IPS-NIHi11 (cell line): ENCODE data around the gene MT1A.

Experiments used
- DNase-seq: peaks from one replicate; pipeline ENCODE4 v3.0.0; 2012; ENCODE audit warnings: mixed read lengths, low spot score

Gene MT1A

DNA sequence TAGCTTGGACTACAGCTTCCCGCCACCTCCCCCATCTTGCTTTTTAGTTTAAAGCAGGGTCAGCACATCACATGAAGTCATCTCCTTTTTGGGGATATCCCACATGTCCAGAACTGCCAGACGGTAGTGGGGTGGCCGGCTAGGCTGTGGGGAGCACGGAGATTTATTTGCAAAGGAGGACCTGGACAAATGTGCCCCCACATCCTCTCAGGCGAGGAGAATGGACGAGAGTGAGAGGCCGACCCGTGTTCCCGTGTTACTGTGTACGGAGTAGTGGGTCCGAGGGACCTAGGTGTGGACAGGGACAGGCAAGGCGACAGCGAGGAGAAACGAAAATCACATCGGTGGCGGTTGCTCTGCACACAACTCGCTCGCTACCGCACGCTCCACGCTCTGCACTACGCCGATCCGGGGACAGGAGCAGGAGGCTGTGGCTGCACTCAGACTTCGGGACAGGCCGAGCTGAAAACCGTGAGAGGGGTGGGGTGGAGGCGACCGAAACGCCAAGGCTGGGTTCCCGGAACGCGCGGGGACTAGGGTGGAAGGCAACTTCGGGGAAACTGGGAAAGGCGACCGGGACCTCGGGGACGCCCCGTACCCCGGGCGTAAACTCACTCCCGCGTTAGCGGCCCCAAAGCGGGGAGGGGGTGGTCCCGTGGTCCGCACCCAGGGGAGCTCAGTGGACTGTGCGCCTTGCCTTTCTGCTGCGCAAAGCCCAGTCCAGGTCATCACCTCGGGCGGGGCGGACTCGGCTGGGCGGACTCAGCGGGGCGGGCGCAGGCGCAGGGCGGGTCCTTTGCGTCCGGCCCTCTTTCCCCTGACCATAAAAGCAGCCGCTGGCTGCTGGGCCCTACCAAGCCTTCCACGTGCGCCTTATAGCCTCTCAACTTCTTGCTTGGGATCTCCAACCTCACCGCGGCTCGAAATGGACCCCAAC, at the start of gene MT1A:
TSS of gene MT1A (plus strand) at position 853 of the 937 bp plus-strand sequence. CDS start at position 926, 73 bp downstream.
- DNase-seq: peak; percentile 77

DNA sequence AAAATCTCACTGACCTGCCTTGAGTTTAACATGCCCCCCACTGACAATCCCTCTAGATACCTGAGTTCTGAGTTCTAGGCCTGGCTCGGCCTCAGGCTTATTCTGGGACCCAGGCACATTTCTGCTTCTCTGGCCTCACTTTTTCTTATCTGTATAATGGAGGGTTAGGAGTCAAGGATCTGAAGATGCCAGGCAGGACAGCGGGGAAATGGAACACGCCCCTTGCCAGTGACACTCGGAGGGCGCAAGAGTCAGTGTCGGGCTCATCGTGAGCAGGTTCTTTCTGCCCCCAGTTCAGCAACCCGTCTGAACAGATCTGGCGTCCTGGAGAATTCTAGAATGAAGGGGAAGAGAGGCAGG, 49.7 kb upstream of the MT1A start:
- DNase-seq: no peak

DNA sequence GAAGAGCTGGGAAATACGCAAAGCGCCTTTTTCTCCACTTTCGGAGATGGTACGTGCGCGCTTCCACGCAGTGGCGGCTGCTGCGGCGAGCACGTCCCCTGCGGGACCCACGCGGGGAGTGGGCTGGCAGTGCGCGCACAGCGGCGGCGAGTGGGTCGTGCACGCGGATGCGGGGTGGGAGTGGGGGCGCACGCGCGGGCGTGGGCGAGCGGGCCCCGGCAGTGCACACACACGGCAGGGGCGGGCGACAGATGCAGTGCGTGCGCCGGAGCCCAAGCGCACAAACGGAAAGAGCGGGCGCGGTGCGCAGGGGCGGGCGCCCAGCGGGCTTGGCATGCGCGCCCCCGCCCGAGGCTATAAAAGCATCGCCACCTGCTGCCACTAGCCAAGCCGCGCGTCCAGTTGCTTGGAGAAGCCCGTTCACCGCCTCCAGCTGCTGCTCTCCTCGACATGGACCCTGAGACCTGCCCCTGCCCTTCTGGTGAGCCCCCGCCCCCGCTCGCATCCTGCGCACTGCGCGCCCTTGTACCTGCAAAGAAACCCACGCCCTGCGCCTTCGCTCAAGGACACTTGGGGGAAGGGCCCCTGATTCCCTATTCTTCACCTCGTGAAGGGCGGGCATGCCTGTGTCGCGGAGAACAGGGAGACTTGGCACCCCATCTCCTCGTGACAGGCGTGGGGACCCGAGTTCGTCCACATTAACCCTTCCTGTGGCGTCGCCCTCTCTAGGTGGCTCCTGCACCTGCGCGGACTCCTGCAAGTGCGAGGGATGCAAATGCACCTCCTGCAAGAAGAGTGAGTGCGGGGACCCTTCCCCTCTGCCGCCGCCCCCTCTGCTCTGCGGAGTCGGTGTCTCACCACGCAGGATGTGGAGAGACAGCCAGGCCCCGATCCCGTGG, 49.1 kb upstream of the MT1A start, which contains the start of gene MT3:
TSS of gene MT3 (plus strand) at position 388 of the 899 bp plus-strand sequence. CDS start at position 451, 63 bp downstream.
- DNase-seq: peak; percentile 82

DNA sequence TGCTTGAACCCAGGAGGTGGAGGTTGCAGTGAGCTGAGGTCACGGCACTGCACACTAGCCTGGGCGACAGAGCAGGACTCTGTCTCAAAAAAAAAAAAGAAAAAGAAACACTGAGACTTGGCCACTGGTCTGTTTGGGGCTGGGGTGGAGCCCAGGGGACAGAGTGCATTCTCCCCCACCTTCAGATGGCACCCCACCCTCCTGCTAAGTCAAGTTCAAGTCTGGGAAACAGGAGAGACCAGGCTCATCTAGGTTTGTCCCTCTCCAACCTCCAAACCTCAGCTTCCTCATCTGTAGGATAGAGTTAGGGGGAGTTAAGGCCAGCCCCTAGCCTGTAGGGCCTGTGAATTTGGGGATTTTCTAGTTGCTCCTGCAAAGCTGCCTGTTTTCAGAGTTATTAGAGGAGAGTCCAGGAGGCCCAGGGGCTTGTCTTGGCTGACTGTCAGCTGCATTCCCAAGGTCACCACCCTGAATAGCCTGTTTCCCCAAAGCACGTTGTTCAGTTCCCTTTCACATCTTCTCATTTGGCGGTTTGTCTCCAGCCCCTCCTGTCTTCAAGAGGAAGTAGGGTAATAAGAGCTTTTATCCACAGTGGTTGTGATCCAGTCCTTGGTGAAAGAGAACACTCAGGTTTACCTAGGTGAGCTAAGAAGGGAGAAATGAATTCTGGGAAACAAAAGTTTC, 46.9 kb upstream of the MT1A start:
- DNase-seq: no peak

DNA sequence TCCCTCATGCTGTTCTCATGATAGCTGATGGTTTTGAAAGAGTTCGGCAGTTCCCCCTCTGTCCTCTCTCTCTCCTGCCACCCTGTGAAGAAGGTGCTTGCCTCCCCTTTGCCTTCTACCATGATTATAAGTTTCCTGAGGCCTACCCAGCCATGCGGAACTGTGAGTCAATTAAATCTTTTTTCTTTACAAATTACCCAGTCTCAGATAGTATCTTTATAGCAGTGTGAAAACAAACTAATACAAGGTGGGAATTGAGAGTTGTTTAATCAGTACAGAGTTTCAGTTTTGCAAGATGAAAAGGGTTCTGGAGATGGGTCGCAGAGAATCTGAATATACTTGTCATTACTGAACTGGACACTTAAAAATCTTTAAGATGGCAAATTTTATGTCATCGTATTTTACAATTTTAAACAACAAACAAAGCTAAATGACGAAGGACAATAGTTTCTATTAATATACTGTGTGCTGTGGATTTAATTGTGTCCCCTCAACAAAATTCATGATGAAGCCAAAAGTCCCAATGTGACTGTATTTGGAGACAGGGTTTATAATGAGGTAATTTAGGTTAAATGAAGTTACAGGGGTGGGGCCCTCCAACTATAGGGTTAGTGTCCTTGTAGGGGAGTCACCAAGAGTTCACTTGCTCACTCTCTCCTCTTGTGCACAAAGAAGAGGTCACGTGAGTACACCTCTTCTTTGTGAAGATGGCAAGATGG, 44.7 kb upstream of the MT1A start:
- DNase-seq: no peak

DNA sequence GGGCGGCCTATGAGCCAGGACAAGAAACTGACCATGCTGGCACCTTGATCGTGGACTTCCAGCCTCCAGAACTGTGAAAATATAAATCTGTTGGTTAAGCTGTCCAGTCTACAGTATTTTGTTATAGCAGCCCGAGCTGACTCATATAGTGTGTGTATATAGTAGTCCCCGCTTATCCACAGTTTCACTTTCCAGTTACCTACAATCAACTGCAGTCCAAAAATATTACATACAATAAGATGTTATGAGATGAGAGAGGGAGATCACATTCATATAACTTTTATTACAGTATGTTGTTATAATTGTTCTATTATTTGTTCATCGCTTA, 44.2 kb upstream of the MT1A start:
- DNase-seq: no peak

DNA sequence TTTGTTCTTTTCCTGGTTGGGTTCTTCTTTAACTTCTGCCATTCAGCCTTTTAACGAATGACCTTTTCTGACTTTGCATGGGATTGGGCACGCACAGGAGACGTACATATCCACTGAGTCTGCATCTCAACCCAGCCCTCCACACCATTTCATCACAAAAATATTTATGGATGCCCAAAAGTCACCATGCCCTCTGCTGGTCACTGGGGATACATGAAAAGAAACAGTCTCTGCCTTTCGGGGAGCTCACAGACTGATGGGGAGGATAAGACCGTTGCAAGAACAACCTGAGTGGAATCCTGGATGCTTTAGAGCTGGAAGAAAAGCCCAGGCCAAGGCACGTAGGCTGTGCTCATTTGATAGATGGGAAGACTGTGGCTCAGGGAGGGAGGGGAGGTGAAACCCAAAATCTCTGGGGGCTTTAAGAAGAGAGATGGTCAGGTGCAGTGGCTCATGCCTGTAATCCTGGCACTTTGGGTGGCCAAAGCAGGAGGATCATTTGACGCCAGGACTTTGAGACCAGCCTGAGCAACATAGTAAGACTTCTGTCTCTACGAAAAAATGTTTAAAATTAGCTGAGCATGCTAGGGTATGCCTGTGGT, 38.0 kb upstream of the MT1A start:
- peak; percentile 59 for DNase-seq

DNA sequence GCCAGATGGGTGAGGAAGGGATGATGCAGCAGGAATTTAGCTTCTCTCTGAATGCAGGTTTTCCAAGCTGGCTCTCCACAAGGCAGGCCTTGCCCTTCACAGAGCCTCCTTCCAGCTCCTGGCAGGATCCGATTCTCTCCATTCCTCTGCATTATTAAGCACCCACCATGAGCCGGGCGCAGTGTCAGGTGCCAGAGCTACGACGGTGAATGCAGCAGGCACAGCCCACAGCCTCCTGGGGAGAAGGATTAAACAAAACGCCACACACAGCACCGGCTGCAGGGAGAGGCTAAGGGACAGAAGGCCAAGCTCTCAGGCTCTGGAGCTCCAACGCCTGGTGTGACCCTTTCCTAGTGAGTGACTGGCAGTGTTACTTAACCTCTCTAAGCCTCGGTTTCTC, 37.1 kb upstream of the MT1A start:
- no peak for DNase-seq

DNA sequence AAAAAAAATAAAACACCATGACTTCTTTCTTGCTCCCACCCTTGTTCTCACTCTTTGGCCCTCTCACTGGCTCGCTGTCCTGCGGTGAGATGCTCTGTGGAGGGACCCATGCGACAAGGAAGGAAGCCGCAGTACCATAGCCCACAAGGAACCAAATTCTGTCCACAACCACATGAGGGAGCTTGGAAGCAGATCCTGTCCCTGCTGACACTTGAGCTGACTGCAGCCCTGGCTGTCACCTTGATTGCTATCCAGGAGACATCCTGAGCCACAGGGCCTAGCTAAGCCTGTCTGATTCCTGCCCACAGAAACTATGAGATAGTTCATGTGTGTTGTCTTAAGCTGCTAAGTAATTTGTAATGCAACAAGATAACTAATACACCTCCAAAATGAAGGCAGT, 34.9 kb upstream of the MT1A start:
- peak; percentile 54 for DNase-seq

DNA sequence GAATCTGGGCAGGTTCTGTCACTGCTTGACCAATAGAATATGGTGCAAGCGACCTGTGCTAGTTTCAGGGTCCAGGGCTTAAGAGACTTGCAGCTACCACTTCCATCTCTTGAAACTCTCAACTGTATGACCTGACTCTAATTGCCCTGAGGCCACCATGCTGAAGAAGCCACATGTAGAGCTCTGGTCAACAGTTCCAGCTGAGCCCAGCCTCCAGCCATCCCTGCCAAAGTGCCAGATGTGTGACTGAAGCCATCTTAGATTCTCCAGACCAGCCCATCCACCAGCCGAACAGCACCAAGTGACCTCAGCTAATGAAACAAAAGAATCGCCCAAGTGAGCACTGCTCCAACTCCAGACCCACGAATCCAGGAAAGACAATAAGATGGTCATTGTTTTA, 33.5 kb upstream of the MT1A start:
- DNase-seq: no peak

DNA sequence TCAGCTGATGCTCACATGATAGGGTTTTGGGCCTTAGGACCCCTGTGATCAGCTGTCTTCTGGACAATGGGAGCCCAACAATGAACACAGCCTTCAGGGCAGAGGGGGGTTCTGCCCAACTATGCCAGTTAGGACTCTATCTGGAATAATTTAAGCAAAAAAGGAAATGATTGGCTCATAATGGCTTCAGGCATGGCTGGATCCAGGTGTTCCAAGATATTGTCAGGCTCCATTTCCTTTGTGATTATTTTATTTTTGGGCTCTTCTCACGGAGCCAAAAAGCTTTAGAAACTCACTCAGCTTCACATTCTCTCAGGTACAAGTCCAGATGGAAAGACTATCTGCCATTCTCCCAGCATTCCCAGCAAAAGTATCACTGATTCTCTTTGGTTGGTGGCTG, 33.0 kb upstream of the MT1A start:
- DNase-seq: no peak

DNA sequence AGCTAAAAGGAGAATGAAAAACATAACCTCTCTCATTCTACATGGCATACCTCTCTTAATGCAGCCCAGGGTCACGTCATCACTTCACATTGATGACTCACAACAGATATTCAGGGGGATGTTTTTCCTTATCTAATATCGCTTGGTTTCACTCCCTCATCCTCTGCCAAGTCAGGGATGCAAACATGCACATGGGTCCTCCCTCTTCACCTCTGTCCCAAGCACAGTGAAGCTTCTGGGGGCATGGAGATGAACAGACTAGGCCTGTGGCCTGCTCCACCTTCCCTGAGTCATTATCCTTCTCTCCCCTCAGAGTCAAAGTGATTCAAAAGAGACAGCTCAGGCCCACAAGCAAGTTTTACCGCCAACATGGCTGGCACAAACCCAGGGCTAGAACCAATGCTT, 32.4 kb upstream of the MT1A start:
- no peak for DNase-seq

DNA sequence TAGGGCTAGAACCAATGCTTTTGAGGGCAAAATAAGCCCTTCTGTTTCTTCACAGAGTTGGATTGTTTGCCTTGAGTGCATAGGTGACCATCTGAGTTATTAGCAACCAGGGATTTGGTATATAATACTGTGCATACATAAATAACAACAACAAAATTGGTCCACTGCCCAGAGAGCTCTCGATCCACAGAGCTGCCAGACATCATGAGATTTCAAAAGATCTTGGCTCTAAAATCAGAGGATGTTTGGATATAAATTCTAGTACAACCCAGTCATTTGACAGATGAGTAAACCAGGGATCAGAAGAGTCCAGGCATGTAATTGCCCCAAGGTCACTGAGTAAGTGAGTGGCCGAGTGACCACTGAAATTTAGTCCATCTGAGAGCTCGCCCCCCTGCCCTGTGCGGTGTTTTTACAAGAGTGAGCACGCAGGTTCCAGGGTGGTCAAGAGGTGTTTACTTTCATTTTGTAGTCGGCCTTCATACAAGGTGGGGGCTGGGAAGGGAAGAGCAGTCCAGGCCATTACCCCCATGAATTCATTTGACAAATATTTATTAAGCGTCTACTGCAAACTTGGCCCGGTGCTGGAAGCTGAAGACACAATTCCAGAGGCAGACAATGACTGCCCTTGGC, 31.9 kb upstream of the MT1A start:
- no peak for DNase-seq

DNA sequence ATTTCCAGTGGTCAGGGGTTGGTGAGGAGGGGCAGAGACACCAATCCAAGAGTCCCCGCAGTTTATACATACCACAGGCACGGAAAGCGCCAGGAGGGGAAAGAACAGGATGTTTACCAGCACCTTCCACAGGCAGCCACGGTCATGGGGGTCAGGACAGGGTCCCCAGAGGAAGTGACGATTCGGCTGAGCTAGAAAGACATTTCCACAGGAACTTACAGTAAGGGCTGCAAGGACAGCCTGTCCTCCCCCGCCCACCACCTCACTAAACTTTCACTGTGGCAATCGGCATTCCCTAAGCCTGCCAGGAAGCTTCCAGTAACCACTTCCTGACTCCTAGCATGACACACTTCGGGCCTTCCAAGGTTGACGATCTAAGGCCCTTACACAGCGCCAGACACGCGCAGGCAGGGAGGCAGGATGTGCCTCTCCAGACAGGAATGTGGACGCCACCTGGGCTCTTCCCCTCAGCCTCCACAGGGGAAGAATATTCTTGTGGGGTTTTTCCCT, 31.3 kb upstream of the MT1A start:
- DNase-seq: peak; percentile 33

DNA sequence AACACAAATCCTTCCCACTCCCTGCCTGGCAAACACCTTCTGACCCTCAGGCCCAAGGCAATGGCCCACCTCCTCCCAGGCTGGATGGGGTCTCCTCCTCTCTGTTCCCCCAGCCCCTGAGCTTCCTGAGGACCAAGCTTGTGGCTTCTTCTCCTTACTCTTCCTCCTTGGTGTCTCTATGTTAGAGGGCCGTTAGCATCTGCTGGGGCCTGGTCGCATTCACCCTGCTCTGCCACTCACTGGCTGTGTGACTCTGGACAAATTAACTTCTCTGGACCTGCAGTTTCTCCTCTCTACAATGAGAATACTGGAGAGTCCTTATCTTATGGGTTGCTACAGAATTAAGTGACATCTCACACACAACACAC, 30.8 kb upstream of the MT1A start:
- DNase-seq: no peak

DNA sequence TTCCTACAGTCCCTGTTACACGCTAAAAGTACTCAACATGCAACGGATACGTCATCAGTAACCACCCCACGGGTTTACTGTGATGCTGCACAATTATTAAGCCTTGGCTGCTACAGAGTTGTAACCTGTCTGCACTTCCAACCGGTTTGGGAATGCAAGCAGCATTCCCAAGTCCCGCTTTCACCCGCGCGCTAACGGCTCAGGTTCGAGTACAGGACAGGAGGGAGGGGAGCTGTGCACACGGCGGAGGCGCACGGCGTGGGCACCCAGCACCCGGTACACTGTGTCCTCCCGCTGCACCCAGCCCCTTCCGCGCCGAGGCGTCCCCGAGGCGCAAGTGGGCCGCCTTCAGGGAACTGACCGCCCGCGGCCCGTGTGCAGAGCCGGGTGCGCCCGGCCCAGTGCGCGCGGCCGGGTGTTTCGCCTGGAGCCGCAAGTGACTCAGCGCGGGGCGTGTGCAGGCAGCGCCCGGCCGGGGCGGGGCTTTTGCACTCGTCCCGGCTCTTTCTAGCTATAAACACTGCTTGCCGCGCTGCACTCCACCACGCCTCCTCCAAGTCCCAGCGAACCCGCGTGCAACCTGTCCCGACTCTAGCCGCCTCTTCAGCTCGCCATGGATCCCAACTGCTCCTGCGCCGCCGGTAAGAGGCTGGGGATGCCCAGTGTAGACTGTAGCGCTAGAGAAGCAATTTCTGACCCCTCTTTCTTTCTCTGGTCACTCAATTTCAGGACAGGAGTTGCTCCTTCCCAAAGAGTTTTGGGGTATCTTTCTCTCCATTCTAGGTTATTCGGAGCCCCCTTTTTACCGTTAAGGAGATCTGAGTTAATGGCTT, 30.2 kb upstream of the MT1A start, which contains the start of gene MT2A:
TSS of gene MT2A (plus strand) at position 542 of the 833 bp plus-strand sequence. CDS start at position 614, 72 bp downstream.
- DNase-seq: peak; percentile 95

DNA sequence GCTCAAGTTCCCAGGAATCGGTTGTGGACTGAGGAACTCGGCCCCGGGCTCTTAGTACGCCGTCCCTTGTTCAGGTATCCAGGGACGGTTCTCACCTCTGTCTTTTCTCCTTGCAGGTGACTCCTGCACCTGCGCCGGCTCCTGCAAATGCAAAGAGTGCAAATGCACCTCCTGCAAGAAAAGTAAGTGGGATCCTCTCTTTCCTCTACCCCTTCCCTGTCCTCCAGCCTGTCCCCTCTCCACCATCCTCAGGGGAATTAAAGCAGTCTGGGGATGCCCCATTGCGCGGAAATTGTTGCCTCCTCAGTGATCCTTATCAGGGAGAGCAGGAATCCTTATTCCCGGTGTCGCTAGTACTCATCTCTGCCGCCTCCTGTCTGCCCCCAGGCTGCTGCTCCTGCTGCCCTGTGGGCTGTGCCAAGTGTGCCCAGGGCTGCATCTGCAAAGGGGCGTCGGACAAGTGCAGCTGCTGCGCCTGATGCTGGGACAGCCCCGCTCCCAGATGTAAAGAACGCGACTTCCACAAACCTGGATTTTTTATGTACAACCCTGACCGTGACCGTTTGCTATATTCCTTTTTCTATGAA, 29.5 kb upstream of the MT1A start:
- DNase-seq: no peak

DNA sequence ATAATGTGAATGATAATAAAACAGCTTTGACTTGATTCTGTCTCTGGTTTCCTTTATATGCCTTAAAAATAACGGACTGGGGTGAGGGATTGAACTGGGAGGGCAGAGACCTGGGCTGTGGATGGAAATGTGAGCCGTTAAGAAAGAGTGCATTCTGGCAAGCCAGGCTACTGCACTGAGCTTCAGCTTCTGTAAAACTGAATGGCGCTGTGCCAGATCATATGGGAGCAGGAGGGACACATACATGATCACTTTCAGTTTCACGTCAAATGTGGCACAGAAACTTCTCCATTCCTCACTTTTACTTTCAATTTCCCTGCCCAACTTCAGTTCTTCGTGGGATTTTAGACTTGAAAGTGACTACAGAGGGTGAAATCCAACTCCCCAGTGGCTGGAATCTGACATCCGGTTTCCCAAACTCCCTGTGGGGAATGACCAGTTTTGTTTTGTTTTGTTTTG, 29.0 kb upstream of the MT1A start:
- DNase-seq: no peak

DNA sequence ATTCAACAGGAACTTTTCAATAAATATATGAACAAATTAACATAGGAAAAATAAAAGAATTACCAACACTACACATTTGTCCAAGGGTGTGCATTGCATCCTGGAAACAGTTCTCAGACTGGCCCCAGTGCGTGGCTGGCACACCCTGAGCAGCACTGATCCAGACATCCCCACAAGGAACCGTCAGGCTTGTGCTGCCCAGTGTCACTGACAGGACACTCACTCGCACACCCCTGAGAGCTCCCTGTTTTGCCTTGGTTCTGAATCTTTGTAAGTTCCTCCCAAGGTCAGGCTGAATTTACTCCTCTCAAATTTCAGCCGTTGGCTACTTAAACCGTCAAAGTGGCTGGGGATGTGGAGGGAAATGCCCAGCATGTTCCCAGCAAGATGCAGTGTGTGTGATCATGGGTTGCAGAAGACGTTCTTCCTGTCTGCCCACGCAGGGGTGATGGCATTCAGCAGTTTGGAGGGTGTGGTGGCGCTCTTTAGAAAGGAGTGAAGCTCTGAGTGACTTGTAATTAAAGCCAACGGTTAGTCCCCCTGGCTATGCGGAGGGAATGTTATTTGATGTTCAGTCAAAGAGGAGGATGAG, 28.4 kb upstream of the MT1A start:
- DNase-seq: no peak
